Measurements from ENCODE around the gene TAF1A.

DNA sequence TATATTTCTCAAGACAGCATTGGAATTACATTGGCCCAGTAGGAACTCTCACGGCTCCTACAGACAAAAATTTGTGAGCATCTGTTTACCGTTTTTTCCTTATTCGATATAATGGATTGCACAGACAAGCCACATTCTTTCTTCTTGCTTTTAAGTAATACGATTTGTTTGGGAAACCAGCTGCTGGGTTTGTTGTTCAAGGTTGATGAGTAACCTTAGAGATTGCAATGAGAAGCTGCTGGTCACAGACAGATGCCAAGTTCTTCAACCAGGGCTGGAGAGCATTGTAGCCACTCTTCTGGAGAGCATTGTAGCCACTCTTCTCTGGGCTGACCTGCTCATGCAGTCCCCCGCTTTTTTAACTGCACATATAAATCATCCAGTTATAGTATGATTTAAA is 26.8 kb upstream of the TAF1A start:
- TF ChIP-seq, protein P1, sequence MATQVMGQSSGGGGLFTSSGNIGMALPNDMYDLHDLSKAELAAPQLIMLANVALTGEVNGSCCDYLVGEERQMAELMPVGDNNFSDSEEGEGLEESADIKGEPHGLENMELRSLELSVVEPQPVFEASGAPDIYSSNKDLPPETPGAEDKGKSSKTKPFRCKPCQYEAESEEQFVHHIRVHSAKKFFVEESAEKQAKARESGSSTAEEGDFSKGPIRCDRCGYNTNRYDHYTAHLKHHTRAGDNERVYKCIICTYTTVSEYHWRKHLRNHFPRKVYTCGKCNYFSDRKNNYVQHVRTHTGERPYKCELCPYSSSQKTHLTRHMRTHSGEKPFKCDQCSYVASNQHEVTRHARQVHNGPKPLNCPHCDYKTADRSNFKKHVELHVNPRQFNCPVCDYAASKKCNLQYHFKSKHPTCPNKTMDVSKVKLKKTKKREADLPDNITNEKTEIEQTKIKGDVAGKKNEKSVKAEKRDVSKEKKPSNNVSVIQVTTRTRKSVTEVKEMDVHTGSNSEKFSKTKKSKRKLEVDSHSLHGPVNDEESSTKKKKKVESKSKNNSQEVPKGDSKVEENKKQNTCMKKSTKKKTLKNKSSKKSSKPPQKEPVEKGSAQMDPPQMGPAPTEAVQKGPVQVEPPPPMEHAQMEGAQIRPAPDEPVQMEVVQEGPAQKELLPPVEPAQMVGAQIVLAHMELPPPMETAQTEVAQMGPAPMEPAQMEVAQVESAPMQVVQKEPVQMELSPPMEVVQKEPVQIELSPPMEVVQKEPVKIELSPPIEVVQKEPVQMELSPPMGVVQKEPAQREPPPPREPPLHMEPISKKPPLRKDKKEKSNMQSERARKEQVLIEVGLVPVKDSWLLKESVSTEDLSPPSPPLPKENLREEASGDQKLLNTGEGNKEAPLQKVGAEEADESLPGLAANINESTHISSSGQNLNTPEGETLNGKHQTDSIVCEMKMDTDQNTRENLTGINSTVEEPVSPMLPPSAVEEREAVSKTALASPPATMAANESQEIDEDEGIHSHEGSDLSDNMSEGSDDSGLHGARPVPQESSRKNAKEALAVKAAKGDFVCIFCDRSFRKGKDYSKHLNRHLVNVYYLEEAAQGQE (IDR thresholded peaks at IDR 0.05; ENCODE audit: insufficient read depth in 1 of 2, low read depth in 2 of 2, low read length in 2 of 2) = no peak
- no peak for TF ChIP-seq POLR2AphosphoS5 (IDR thresholded peaks at IDR 0.05; ENCODE audit: low read depth, low read length)

All from PFSK-1 (cell line).